HepG2 (cell line): Measurements from ENCODE around the gene TBATA.
"Not testable (repeated sequence)": the region's sequence is repeated elsewhere in the genome, so short reads cannot be mapped to it uniquely, and the experiment has no call there.

Experiments
- CEBPB ChIP-seq: IDR thresholded peaks from 2 replicates; pipeline ENCODE4 v1.6.1; 2011; ENCODE audit warnings: low read depth, low read length, improper control_type of control experiment, borderline replicate concordance
- DNMT3B ChIP-seq: conservative IDR thresholded peaks from 2 replicates; pipeline ENCODE4 v1.6.1; 2016; ENCODE audit warnings: missing biosample characterization, control low read depth
- JUND ChIP-seq: sonication (generic); formaldehyde crosslinking; IDR thresholded peaks from 2 replicates; pipeline ENCODE4 v1.8.0; 2022; ENCODE audit warnings: mild to moderate bottlenecking, missing genetic modification reagents
- MED8 ChIP-seq: sonication (generic); formaldehyde crosslinking; IDR thresholded peaks from 2 replicates; pipeline ENCODE4 v1.8.1; 2023; ENCODE audit warnings: mild to moderate bottlenecking, missing genetic modification reagents; ENCODE audit not compliant: insufficient replicate concordance
- NR3C1 ChIP-seq: sonication (generic); formaldehyde crosslinking; IDR thresholded peaks from 2 replicates; pipeline ENCODE4 v1.4.0; 2020; ENCODE audit warnings: missing genetic modification reagents
- RARG ChIP-seq: sonication (generic); formaldehyde crosslinking; IDR thresholded peaks from 2 replicates; pipeline ENCODE4 v1.4.0; 2020; ENCODE audit warnings: low read depth, mild to moderate bottlenecking, missing genetic modification reagents
- SIX4 ChIP-seq: sonication (generic); formaldehyde crosslinking; IDR thresholded peaks from 2 replicates; pipeline ENCODE4 v1.4.0; 2020; ENCODE audit warnings: missing genetic modification reagents
- ZC3H4 ChIP-seq: sonication (generic); formaldehyde crosslinking; IDR thresholded peaks from 2 replicates; pipeline ENCODE4 v1.4.0; 2020; ENCODE audit warnings: missing genetic modification reagents, borderline replicate concordance
- ZNF274 ChIP-seq: sonication (generic); formaldehyde crosslinking; IDR thresholded peaks from 2 replicates; pipeline ENCODE4 v1.5.1; 2020; ENCODE audit warnings: mild to moderate bottlenecking, missing genetic modification reagents
- TF ChIP-seq, protein P1 (sequence below): sonication (generic); formaldehyde crosslinking; IDR thresholded peaks from 2 replicates; pipeline ENCODE4 v1.4.0; 2020; ENCODE audit warnings: missing genetic modification reagents, borderline replicate concordance

DNA sequence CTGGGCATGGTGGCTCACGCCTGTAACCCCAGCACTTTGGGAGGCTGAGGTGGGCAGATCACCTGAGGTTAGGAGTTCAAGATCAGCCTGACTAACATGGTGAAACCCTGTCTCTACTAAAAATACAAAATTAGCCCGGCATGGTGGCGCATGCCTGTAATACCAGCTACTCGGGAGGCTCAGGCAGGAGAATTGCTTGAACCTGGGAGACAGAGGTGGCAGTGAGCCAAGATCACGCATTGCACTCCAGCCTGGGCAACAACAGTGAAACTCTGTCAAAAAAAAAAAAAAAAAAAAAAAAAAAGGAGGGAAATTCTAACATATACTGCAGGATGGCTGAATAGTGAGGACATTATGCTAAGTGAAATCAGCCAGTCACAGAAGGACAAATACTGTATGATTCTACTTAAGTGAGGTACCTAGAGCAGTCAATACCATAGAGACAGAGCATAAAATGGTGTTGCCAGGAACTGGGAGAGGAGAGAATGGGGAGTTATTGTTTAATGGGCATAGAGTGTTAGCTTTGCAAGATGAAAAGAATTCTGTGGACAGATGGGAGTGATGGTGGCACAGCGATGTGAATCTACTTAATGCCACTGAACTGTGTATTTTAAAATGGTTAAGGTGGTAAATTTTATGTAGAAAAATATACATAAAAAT lies 17.0 kb downstream of the TBATA start:
- not testable (repeated sequence) for TF ChIP-seq NR3C1; ZNF274 (CRISPR knock-in tag); RARG (CRISPR knock-in tag); JUND; CEBPB; MED8 (CRISPR knock-in tag); ZC3H4; SIX4 (CRISPR knock-in tag); DNMT3B (CRISPR knock-in tag)
- TF ChIP-seq, protein P1, sequence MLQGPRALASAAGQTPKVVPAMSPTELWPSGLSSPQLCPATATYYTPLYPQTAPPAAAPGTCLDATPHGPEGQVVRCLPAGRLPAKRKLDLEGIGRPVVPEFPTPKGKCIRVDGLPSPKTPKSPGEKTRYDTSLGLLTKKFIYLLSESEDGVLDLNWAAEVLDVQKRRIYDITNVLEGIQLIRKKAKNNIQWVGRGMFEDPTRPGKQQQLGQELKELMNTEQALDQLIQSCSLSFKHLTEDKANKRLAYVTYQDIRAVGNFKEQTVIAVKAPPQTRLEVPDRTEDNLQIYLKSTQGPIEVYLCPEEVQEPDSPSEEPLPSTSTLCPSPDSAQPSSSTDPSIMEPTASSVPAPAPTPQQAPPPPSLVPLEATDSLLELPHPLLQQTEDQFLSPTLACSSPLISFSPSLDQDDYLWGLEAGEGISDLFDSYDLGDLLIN (CRISPR knock-in tag): not testable (repeated sequence)
